A549 (cell line): ENCODE data around the gene ORM2. TPM values are rescaled to one million over a fixed set of nuclear protein-coding genes. Genes with fewer than 3 reads are reported as not detected.
A peak's percentile ranks its signal among the peaks of the same experiment; 100 is the strongest.

Source experiments
- ATAC-seq, 2 experiments: fragments of 200-7000 bp in 1 of 2; fragments of >200 bp in 1 of 2; cut with Nextera tagmentation in 1 of 2; cut with Tn5 transposase in 1 of 2; 3 replicates each; pipeline versions ENCODE4 v1.8.0 to v1.9.1; 2018 to 2020; ENCODE audit warnings: mild to moderate bottlenecking in 1 of 2, moderate library complexity in 1 of 2
- CTCF ChIA-PET: fragments of 300-600 bp; sonication (Branson Sonifier 250); formaldehyde crosslinking; extraction: SDS; loops from one replicate; lab custom pipeline; 2021; ENCODE audit warnings: antibody characterized with exemption, inconsistent platforms; lab: Yijun Ruan, JAX
- POLR2A ChIA-PET: fragments of 350-600 bp; formaldehyde crosslinking; extraction: SDS; loops from one replicate; lab custom pipeline; 2021; ENCODE audit warnings: antibody characterized with exemption, inconsistent platforms; lab: Yijun Ruan, JAX
- DNase-seq, 2 experiments: peaks; one replicate each; pipeline versions ENCODE4 v3.0.0 to v3.0.0-alpha.2; 2011 to 2016; ENCODE audit warnings: low read depth in 1 of 2, low spot score in 1 of 2
- FAIRE-seq: peaks from 2 replicates; lab custom pipeline; 2011; peaks lifted over from hg19 to GRCh38; lab: Jason Lieb, UNC
- H3K27ac ChIP-seq, 2 experiments: fragments of >200 bp; sonication (Bioruptor Twin); formaldehyde crosslinking; 3 replicates each; pipeline ENCODE4 v1.5.1; 2016 to 2017
- H3K4me1 ChIP-seq: fragments of >200 bp; sonication (Bioruptor Twin); formaldehyde crosslinking; 3 replicates; pipeline ENCODE4 v1.6.1; 2016
- H3K4me2 ChIP-seq: fragments of >200 bp; sonication (Bioruptor Twin); formaldehyde crosslinking; 3 replicates; pipeline ENCODE4 v1.6.1; 2016
- H3K4me3 ChIP-seq: fragments of >200 bp; sonication (Bioruptor Twin); formaldehyde crosslinking; 3 replicates; pipeline ENCODE4 v1.5.1; 2016
- H3K9me3 ChIP-seq: fragments of >200 bp; sonication (Bioruptor Twin); formaldehyde crosslinking; 3 replicates; pipeline ENCODE4 v1.6.1; 2016
- BHLHE40 ChIP-seq: IDR thresholded peaks from 2 replicates; pipeline ENCODE4 v1.6.1; 2012; ENCODE audit warnings: low read depth, low read length, inconsistent platforms
- E2F6 ChIP-seq: IDR thresholded peaks from 2 replicates; pipeline ENCODE4 v1.6.1; 2012; ENCODE audit warnings: low read depth, borderline replicate concordance
- EHF ChIP-seq: fragments of 250-450 bp; sonication (Bioruptor Pico); IDR thresholded peaks from 2 replicates; pipeline ENCODE4 v1.5.0; 2020; ENCODE audit warnings: mild to moderate bottlenecking
- ELK1 ChIP-seq: fragments of 150-350 bp; IDR thresholded peaks from 2 replicates; pipeline ENCODE4 v1.6.1; 2014; ENCODE audit warnings: low read depth, mild to moderate bottlenecking, low read length
- EP300 ChIP-seq, 2 experiments: fragments of >200 bp; sonication (Bioruptor Twin); formaldehyde crosslinking; IDR thresholded peaks; 2 replicates in 1 of 2; 3 replicates in 1 of 2; pipeline ENCODE4 v1.6.1; 2016 to 2017
- FOSB ChIP-seq: fragments of 250-450 bp; sonication (Bioruptor Pico); IDR thresholded peaks from 2 replicates; pipeline ENCODE4 v1.5.0; 2020; ENCODE audit warnings: mild to moderate bottlenecking, moderate library complexity
- HOXB13 ChIP-seq: fragments of 250-450 bp; sonication (Bioruptor Pico); IDR thresholded peaks from 2 replicates; pipeline ENCODE4 v1.5.0; 2020; ENCODE audit warnings: low read depth, mild to moderate bottlenecking, moderate library complexity
- HOXB5 ChIP-seq: fragments of 250-450 bp; sonication (Bioruptor Pico); IDR thresholded peaks from 2 replicates; pipeline ENCODE4 v1.5.0; 2020; ENCODE audit warnings: mild to moderate bottlenecking, moderate library complexity
- NR3C1 ChIP-seq: fragments of >200 bp; sonication (Bioruptor Twin); formaldehyde crosslinking; IDR thresholded peaks from 3 replicates; pipeline ENCODE4 v1.6.1; 2017
- REST ChIP-seq: fragments of 200-600 bp; sonication (generic); IDR thresholded peaks from 2 replicates; pipeline ENCODE4 v1.6.1; 2016; ENCODE audit warnings: antibody characterized with exemption, mild to moderate bottlenecking, moderate library complexity
- TP53 ChIP-seq: fragments of 250-450 bp; sonication (Bioruptor Pico); IDR thresholded peaks from 2 replicates; pipeline ENCODE4 v1.5.0; 2021; ENCODE audit warnings: mild to moderate bottlenecking, moderate library complexity
- ZFP36 ChIP-seq: fragments of 450-650 bp; IDR thresholded peaks from 2 replicates; pipeline ENCODE4 v1.6.1; 2014; ENCODE audit warnings: borderline replicate concordance; ENCODE audit not compliant: partially characterized antibody
- ZNF302 ChIP-seq: fragments of 250-450 bp; sonication (Bioruptor Pico); IDR thresholded peaks from 2 replicates; pipeline ENCODE4 v1.9.0; 2021; ENCODE audit warnings: inconsistent platforms, mild to moderate bottlenecking, moderate library complexity
- WGBS: methylation state at CpG from one replicate; pipeline ENCODE4 v1.1.6; 2017; ENCODE audit errors: missing lambda C conversion rate; 5-methylcytosine and 5-hydroxymethylcytosine counted together
- polyA plus RNA-seq, 4 experiments: library from polyadenylated mRNA; depleted of rRNA in 3 of 4; stranded (reverse); fragments of >200 nt; fragmentation: RNase III in 1 of 4; extraction: RNeasy Plus Mini Kit Qiagen cat#74134 plus additional on column Dnase treatment in 1 of 4; gene quantifications; 2 replicates in 3 of 4; 3 replicates in 1 of 4; pipeline ENCODE4 v1.2.3, GENCODE V29; 2011 to 2017
- TF ChIP-seq, protein P1 (sequence below): fragments of >200 bp; sonication (Bioruptor Twin); formaldehyde crosslinking; IDR thresholded peaks from 3 replicates; pipeline ENCODE4 v1.5.1; 2016
- TF ChIP-seq, protein P2 (sequence below): fragments of >200 bp; sonication (Bioruptor Twin); formaldehyde crosslinking; IDR thresholded peaks from 2 replicates; pipeline ENCODE4 v1.6.1; 2016

Gene ORM2
- polyA plus RNA-seq, 2 of the 4 experiments (the other 2 are of a cell fraction), result 0.10 TPM; not detected in 1

DNA sequence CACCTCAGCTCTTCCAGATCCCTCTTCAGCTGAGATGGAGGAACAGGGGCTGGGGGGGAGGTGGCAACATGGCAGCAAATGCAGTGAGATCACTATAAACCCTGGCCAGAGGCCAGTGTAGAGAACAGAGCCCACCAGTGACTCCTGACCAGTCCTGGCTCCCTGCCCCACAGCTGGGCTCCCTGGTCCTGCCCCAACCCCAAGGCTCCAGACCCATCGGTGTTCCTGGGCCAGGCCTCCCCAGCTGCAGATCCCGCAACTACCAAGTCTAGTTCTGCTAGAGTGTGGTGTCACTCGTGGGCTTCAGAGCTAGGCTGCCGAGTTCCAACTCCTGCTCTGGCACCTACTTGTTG, 41.3 kb downstream of the ORM2 start:
- POLR2A ChIA-PET, result no interaction called here
- ATAC-seq, result no peak
- CTCF ChIA-PET, result interaction anchor here (1.8 to 3.8 kb wide), 2 partner anchors 15 to 35 kb away, joined by 5 to 12 read pairs; no protein-coding TSS in a partner anchor
- 98% methylated on average over 4 of the region's 4 CpGs for WGBS
- peaks cover 13% of the 10 kb centered on the region for H3K4me1 ChIP-seq
- no peak overlapping the region for H3K4me2 ChIP-seq
- H3K27ac ChIP-seq, result no peak overlapping the region
- H3K4me3 ChIP-seq, result no peak overlapping the region
- no peaks in the 10 kb centered on the region for H3K9me3 ChIP-seq
- DNase-seq, result no peak
- no peak for FAIRE-seq
- TF ChIP-seq ZNF302 (CRISPR knock-in tag), result no peak
- TF ChIP-seq EHF (CRISPR knock-in tag), result no peak
- no peak for TF ChIP-seq TP53
- no peak for TF ChIP-seq ELK1
- no peak for TF ChIP-seq ZFP36
- no peak for TF ChIP-seq HOXB5
- TF ChIP-seq, protein P1, sequence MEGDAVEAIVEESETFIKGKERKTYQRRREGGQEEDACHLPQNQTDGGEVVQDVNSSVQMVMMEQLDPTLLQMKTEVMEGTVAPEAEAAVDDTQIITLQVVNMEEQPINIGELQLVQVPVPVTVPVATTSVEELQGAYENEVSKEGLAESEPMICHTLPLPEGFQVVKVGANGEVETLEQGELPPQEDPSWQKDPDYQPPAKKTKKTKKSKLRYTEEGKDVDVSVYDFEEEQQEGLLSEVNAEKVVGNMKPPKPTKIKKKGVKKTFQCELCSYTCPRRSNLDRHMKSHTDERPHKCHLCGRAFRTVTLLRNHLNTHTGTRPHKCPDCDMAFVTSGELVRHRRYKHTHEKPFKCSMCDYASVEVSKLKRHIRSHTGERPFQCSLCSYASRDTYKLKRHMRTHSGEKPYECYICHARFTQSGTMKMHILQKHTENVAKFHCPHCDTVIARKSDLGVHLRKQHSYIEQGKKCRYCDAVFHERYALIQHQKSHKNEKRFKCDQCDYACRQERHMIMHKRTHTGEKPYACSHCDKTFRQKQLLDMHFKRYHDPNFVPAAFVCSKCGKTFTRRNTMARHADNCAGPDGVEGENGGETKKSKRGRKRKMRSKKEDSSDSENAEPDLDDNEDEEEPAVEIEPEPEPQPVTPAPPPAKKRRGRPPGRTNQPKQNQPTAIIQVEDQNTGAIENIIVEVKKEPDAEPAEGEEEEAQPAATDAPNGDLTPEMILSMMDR, result no peak
- no peak for TF ChIP-seq NR3C1
- TF ChIP-seq FOSB (CRISPR knock-in tag), result no peak

DNA sequence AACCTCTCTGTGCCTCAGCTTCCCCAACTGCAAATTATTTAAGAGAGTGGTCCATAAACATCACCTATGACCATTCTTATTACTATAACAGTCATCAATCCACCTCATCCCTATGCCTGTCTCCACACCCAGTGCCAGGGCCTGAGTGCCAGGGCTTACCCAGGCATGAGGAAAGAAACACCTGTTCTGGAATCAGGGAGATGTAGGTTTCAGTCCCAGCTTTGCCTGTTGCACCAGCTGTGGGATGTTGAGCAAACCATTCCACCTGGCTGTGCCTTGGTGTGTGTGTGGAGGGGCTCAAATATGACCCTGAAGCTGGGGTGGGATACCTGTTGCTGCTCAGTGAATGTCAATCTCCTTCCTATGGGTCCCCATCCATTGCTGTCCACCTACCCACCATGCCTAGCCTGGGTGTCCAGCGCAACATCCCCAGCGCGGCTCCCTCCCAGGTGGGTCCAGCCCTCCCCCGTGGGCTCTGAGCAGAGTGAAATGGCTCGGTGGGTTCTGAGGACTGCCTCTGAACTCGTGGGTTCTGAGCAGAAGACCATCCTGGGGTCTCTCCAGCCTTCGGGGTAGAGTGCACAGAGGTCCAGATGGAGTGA, 41.8 kb downstream of the ORM2 start:
- H3K4me1 ChIP-seq, result peaks cover 8% of the 10 kb centered on the region
- POLR2A ChIA-PET, result no interaction called here
- no peaks in the 10 kb centered on the region for H3K9me3 ChIP-seq
- H3K4me3 ChIP-seq, result no peak overlapping the region
- CTCF ChIA-PET, result interaction anchor here (0.7 to 3.8 kb wide), 3 partner anchors 9 to 34 kb away, joined by 3 to 12 read pairs (median 5); no protein-coding TSS in a partner anchor
- H3K27ac ChIP-seq, result no peak overlapping the region
- WGBS, result 77% methylated on average over 7 of the region's 7 CpGs
- no peak overlapping the region for H3K4me2 ChIP-seq
- no peak for ATAC-seq
- no peak for TF ChIP-seq EP300 (IDR thresholded peaks at IDR 0.05)
- TF ChIP-seq, all 56 proteins: peak for 0
- no peak for DNase-seq
- FAIRE-seq, result no peak

- Histone ChIP-seq H3K9me3 (no peaks in the 10 kb centered on the region), H3K4me1 (no peaks in the 10 kb centered on the region; the same call in 2 of the 3 replicates), H3K27ac (no peak overlapping the region; a peak in 1 of 6 replicates), H3K4me3 (no peak overlapping the region), H3K4me2 (no peak overlapping the region)
- no peak for TF ChIP-seq E2F6
- TF ChIP-seq, protein P2, sequence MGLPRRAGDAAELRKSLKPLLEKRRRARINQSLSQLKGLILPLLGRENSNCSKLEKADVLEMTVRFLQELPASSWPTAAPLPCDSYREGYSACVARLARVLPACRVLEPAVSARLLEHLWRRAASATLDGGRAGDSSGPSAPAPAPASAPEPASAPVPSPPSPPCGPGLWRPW, result no peak
- no peak for TF ChIP-seq REST
- TF ChIP-seq HOXB13 (CRISPR knock-in tag), result no peak
- TF ChIP-seq EP300 (IDR thresholded peaks at IDR 0.05), result no peak
- TF ChIP-seq BHLHE40, result no peak
- POLR2A ChIA-PET, result no interaction called here
- no peak for FAIRE-seq
- CTCF ChIA-PET, result interaction anchor here (0.7 to 1.8 kb wide), 2 partner anchors 9 to 16 kb away, joined by 3 to 5 read pairs; no protein-coding TSS in a partner anchor
- DNase-seq, result no peak
- 67% methylated on average over 14 of the region's 14 CpGs for WGBS
- peak in 1 of 2 experiments; percentile 20; a peak in 1 of 6 replicates for ATAC-seq
These were observed 42.6 kb downstream of the ORM2 start for GRCh38 chr9:114371973-114372917.
